ENCODE data around the gene RBM17. TPM values are rescaled to one million over a fixed set of nuclear protein-coding genes. Genes with fewer than 3 reads are reported as not detected.

The RBM17 gene
- total and polyA plus RNA-seq, 11 donors, result 29.2 to 83.9 (median 60.6) TPM

- H3K27ac ChIP-seq, result peak overlapping the region in 1 of 12 donors; percentile 66
- intact Hi-C loops (cut with DNase I), result loop anchor here in 5 of 10 donors (5.0 to 10.0 kb wide), 3 partner anchors 36 to 53 kb away; no protein-coding TSS in a partner anchor
Observed at GRCh38 chr10:6148251-6148701, 59.4 kb downstream of the RBM17 start.

GRCh38 chr10:6148908-6149307 lies 60.1 kb downstream of the RBM17 start:
- Histone ChIP-seq H3K27ac (peak overlapping the region in 1 of 12 donors; percentile 66), H3K9me3 (no peaks in the 10 kb centered on the region), H3K4me3 (no peak overlapping the region), H3K36me3 (no peaks in the 10 kb centered on the region), H3K27me3 (no peaks in the 10 kb centered on the region), H3K4me1 (peaks cover 0 to 72% (median 21%) of the 10 kb centered on the region in 12 donors)
- WGBS, 4 donors, result 90 to 92% (median 92%) methylated on average over 6 of the region's 6 CpGs
- DNase-seq, result no peak
- no peak for ATAC-seq
- intact Hi-C loops (cut with DNase I), result loop anchor here in 5 of 10 donors (5.0 to 10.0 kb wide), 3 partner anchors 37 to 54 kb away; no protein-coding TSS in a partner anchor
- no peak for TF ChIP-seq POLR2A (IDR thresholded peaks at IDR 0.05)
- TF ChIP-seq CTCF (IDR thresholded peaks at IDR 0.05), result no peak

More at GRCh38 chr10:6148251-6148701, 59.4 kb downstream of the RBM17 start:
- TF ChIP-seq POLR2A (IDR thresholded peaks at IDR 0.05), result no peak
- TF ChIP-seq CTCF (IDR thresholded peaks at IDR 0.05), result no peak
- 73 to 88% (median 87%) methylated on average over 7 of the region's 7 CpGs for WGBS, 4 donors
- DNase-seq, result peak in 1 of 5 donors; percentile 25
- no peaks in the 10 kb centered on the region for H3K9me3 ChIP-seq
- ATAC-seq, result no peak
- no peaks in the 10 kb centered on the region for H3K27me3 ChIP-seq
- H3K36me3 ChIP-seq, result no peaks in the 10 kb centered on the region
- peaks cover 0 to 74% (median 21%) of the 10 kb centered on the region in 12 donors for H3K4me1 ChIP-seq
- H3K4me3 ChIP-seq, result no peak overlapping the region

- DNase-seq (peak in 4 of 5 donors; percentile 63 to 79 (median 70)), ATAC-seq (peak; percentile 68 to 83 (median 82))
- intact Hi-C loops (cut with DNase I), result loop anchor here in 5 of 10 donors (2.0 to 5.0 kb wide), 3 partner anchors 39 to 44 kb away; no protein-coding TSS in a partner anchor
- Histone ChIP-seq H3K4me1 (peaks cover 0 to 59% (median 8%) of the 10 kb centered on the region in 12 donors), H3K4me3 (peak overlapping the region in 3 of 12 donors; percentile 1 to 34 (median 13)), H3K9me3 (no peaks in the 10 kb centered on the region), H3K36me3 (no peaks in the 10 kb centered on the region), H3K27me3 (no peaks in the 10 kb centered on the region), H3K27ac (peak overlapping the region in 10 of 12 donors; percentile 2 to 89 (median 31))
- WGBS, 4 donors, result 44 to 53% (median 44%) methylated on average over 17 to 22 of the region's 22 CpGs
- TF ChIP-seq POLR2A (IDR thresholded peaks at IDR 0.05) (no peak), CTCF (IDR thresholded peaks at IDR 0.05) (peak; percentile 47 to 78 (median 62))
Observed at GRCh38 chr10:6151087-6151977, 62.5 kb downstream of the RBM17 start.

- TF ChIP-seq CTCF (IDR thresholded peaks at IDR 0.05) (no peak), POLR2A (IDR thresholded peaks at IDR 0.05) (no peak)
- no peaks in the 10 kb centered on the region for H3K27me3 ChIP-seq
- H3K4me3 ChIP-seq, result no peak overlapping the region
- intact Hi-C loops (cut with DNase I), result loop anchor here in 4 of 10 donors (5.0 kb wide), 2 partner anchors 42 to 47 kb away; no protein-coding TSS in a partner anchor
- no peak overlapping the region for H3K27ac ChIP-seq
- peaks cover 0 to 36% (median 8%) of the 10 kb centered on the region in 12 donors for H3K4me1 ChIP-seq
- H3K36me3 ChIP-seq, result no peaks in the 10 kb centered on the region
- WGBS, 4 donors, result 85 to 93% (median 88%) methylated on average over 7 of the region's 7 CpGs
- peak in 1 of 4 donors; percentile 30 for ATAC-seq
- no peaks in the 10 kb centered on the region for H3K9me3 ChIP-seq
- peak in 1 of 5 donors; percentile 18 for DNase-seq
Observed at GRCh38 chr10:6153845-6154244, 65.0 kb downstream of the RBM17 start.

Data from heart left ventricle (tissue), 16 donors.